Measurements from ENCODE around the gene ENPP6. TPM values are rescaled to one million over a fixed set of nuclear protein-coding genes. Genes with fewer than 3 reads are reported as not detected.

The ENPP6 gene
- total RNA-seq, 4 donors from 2014 or later: 0.07 to 0.56 (median 0.20) TPM; not detected in 1

DNA sequence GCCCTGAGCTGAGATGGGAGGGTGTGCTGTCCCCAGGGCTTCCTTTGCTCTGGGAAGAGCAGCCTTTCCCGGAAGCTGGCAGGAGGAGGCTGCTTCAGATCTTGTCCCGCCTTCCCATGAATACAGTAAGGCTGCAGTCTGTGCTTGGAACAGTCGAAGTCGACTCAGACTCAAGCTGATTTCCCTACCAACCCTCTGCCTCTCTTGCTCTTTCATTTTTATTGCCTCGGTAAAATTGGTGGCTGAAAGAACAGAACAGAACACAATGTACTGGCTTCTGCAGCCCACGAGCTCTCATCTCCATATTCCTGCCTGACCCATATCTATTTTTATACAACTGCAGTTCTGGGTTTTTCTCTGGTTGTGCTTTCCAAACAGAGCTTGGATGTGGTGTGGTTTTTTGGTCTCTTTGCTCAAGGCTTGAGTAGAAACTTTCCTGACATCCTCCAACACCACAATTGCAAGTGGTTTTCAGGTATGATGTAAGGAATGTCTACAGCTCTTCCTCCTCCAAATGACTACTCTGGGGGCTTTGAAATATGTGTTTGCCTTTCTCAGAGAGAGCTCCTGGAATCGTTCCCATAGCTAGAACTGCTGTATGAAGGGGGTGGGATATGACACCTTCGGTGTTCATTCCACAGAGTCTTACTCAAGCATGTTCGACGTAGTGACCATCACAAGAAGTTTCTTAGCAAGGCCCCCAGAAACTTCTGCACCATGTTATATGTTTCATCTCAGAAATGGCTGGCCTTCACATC is 61.3 kb downstream of the ENPP6 start:
- ATAC-seq (peak; percentile 84), DNase-seq (no peak)
- peak overlapping the region; percentile 34 to 78 (median 54) for H3K27ac ChIP-seq
- TF ChIP-seq, protein P1, sequence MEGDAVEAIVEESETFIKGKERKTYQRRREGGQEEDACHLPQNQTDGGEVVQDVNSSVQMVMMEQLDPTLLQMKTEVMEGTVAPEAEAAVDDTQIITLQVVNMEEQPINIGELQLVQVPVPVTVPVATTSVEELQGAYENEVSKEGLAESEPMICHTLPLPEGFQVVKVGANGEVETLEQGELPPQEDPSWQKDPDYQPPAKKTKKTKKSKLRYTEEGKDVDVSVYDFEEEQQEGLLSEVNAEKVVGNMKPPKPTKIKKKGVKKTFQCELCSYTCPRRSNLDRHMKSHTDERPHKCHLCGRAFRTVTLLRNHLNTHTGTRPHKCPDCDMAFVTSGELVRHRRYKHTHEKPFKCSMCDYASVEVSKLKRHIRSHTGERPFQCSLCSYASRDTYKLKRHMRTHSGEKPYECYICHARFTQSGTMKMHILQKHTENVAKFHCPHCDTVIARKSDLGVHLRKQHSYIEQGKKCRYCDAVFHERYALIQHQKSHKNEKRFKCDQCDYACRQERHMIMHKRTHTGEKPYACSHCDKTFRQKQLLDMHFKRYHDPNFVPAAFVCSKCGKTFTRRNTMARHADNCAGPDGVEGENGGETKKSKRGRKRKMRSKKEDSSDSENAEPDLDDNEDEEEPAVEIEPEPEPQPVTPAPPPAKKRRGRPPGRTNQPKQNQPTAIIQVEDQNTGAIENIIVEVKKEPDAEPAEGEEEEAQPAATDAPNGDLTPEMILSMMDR (IDR thresholded peaks at IDR 0.05 in 4 of 5, conservative IDR thresholded peaks at IDR 0.05 in 1 of 5): no peak
- TF ChIP-seq POLR2A (IDR thresholded peaks at IDR 0.05): no peak
- no peaks in the 10 kb centered on the region for H3K9me3 ChIP-seq
- no peaks in the 10 kb centered on the region for H3K36me3 ChIP-seq
- no peak overlapping the region for H3K4me3 ChIP-seq
- H3K4me1 ChIP-seq: peaks cover 0 to 29% of the 10 kb centered on the region in 2 donors
- no peaks in the 10 kb centered on the region for H3K27me3 ChIP-seq
- intact Hi-C loops (cut with DNase I; ENCODE audit: low total_unique reads): no loop called here
- in situ Hi-C loops (cut with MboI; ENCODE audit: low sequenced_read_pairs in 4 of 4): no loop called here

DNA sequence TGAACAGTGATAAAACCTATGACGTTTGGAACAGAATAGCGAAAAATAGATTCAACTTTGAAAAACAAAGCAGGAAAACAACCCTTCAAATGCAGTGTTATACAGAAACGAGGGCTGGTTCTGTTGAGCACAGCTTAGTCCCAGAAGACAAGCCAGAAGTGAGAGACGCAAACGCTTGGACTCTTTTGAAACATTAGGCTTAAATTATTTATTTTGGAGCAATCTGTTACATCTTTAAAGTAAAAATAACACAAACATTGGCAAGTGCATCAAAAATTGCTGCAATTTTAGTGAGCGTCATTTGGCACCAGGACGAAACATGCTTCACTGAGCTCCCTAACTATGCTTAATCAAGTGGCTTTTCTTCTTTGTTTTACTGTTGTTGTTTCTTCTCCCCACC is 63.5 kb downstream of the ENPP6 start:
- intact Hi-C loops (cut with DNase I; ENCODE audit: low total_unique reads) (no loop called here), in situ Hi-C loops (cut with MboI; ENCODE audit: low sequenced_read_pairs in 4 of 4) (no loop called here)
- Histone ChIP-seq H3K36me3 (no peaks in the 10 kb centered on the region), H3K4me1 (peaks cover 0 to 29% of the 10 kb centered on the region in 2 donors), H3K9me3 (no peaks in the 10 kb centered on the region), H3K4me3 (no peak overlapping the region), H3K27me3 (no peaks in the 10 kb centered on the region), H3K27ac (peak overlapping the region in 3 of 4 donors; percentile 5 to 64 (median 6))
- DNase-seq: no peak
- peak in 1 of 2 donors; percentile 40 for ATAC-seq
- TF ChIP-seq POLR2A (IDR thresholded peaks at IDR 0.05): no peak
- TF ChIP-seq, protein P1 (IDR thresholded peaks at IDR 0.05 in 4 of 5, conservative IDR thresholded peaks at IDR 0.05 in 1 of 5): no peak

DNA sequence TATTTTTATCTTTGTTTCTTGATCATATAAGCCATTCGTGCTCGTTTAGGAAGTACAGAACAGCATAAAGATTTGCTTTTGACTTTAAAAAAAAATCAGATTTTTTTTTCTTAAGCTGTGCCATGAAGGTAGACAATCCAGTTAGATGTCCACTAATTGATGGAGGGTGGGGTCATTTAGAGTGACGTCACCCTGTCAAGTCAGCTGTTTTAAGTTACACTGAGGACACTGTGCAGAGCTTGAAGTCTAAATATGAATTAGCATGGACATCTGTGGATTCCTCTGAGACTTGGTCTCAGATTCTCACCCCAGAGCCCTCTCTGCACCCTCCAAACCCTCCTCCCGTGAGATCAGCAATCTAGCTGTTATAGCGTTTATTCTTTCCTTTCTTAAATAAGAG is 63.9 kb downstream of the ENPP6 start:
- H3K4me3 ChIP-seq: no peak overlapping the region
- in situ Hi-C loops (cut with MboI; ENCODE audit: low sequenced_read_pairs in 4 of 4): no loop called here

DNA sequence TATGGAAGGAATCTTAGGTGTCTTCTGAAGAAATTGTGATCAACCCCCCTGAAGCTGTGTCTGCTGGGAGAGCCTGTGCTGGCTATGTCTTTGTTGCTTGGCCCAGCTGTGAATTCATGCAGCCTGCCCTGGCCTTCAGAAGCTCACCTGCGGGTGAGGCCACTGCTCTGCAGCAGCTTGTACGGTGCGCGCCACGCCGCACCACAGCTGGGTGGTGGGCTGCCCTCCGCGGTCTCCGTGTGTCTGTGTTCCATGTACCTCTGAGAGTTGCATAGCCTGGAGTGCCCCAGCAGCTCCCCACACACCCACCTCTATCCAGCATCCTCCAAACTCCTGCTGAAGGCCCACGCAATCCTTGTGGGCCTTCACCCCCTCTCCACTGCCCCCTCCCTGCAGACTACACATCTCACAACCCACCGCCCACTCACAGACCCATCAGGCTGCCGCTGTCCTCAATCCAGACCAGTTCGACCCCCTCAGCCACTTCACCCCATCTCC is 65.6 kb downstream of the ENPP6 start:
- Histone ChIP-seq H3K27ac (no peak overlapping the region), H3K4me3 (no peak overlapping the region), H3K27me3 (no peaks in the 10 kb centered on the region), H3K9me3 (no peaks in the 10 kb centered on the region), H3K4me1 (peaks cover 0 to 29% of the 10 kb centered on the region in 2 donors), H3K36me3 (no peaks in the 10 kb centered on the region)
- TF ChIP-seq, protein P1 (IDR thresholded peaks at IDR 0.05 in 4 of 5, conservative IDR thresholded peaks at IDR 0.05 in 1 of 5): no peak
- TF ChIP-seq POLR2A (IDR thresholded peaks at IDR 0.05): no peak
- DNase-seq (no peak), ATAC-seq (no peak)
- intact Hi-C loops (cut with DNase I; ENCODE audit: low total_unique reads) (no loop called here), in situ Hi-C loops (cut with MboI; ENCODE audit: low sequenced_read_pairs in 4 of 4) (no loop called here)

More for the DNA sequence above, 63.9 kb downstream of the ENPP6 start:
- TF ChIP-seq, protein P1 (IDR thresholded peaks at IDR 0.05 in 4 of 5, conservative IDR thresholded peaks at IDR 0.05 in 1 of 5): no peak
- no peak for TF ChIP-seq POLR2A (IDR thresholded peaks at IDR 0.05)
- H3K4me1 ChIP-seq: peaks cover 0 to 29% of the 10 kb centered on the region in 2 donors
- ATAC-seq: peak in 1 of 2 donors; percentile 31
- no peaks in the 10 kb centered on the region for H3K9me3 ChIP-seq
- no peak for DNase-seq
- H3K36me3 ChIP-seq: no peaks in the 10 kb centered on the region
- no peaks in the 10 kb centered on the region for H3K27me3 ChIP-seq
- intact Hi-C loops (cut with DNase I; ENCODE audit: low total_unique reads): no loop called here
- peak overlapping the region in 3 of 4 donors; percentile 6 to 64 (median 29) for H3K27ac ChIP-seq
